ENCODE measurements around the gene C3orf18.

DNA sequence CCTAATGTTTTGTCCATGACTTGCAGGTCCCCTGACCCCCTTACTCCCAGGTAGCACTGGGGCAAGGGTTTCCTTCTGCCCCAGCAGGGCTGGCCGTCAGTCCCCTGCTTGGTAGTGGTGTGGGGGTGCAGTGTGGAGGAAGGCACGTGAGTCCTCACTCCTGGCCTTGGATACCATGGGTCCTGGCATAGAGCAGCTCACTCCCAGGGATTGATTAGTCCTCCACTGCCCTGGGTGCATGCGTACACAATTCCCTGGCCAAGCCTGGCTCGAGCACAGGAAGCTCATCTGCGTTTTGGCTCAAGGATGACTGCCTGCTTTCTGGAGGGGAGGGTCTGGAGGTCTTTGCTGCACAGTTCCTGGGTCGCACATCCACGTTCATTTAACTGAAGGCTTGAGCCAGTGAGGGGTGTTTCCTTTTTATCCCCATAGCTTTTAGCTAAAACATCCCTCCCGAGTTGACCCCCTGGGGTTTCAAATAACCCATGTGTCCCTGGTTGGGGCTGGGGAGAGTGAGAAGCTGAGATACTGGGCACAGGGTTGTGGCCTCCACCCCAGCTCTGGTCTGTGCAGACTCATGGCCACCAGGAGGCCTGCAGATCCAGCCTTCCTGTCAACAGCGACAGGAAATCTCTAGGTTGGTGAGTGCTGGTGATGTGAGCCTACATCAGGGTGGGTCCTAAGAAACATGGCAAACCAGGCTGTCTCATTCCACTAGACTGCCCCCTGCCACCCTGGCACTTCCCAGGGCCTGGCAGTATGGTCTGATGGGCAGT is 13.3 kb upstream of the C3orf18 start:
- TF ChIP-seq CTCF (IDR thresholded peaks at IDR 0.05): no peak
- no peak for TF ChIP-seq POLR2AphosphoS5 (IDR thresholded peaks at IDR 0.05)
